CD4-positive, alpha-beta T cell (primary cell): ENCODE results near the gene PHYHIPL. TPM values are rescaled to one million over a fixed set of nuclear protein-coding genes. Genes with fewer than 3 reads are reported as not detected.

Experiments
- ATAC-seq: fragments of 200-7000 bp; cut with Tn5 transposase; one replicate; pipeline ENCODE4 v1.10.0; 2022; ENCODE audit warnings: mild to moderate bottlenecking; ENCODE audit not compliant: poor library complexity
- CTCF ChIA-PET: fragments of 350-600 bp; sonication (Branson Sonifier 250); formaldehyde crosslinking; loops from one replicate; lab custom pipeline; 2021; ENCODE audit warnings: antibody characterized with exemption, inconsistent platforms; lab: Charles Lee
- POLR2A ChIA-PET: fragments of 350-600 bp; sonication (Branson Sonifier 250); formaldehyde crosslinking; loops from one replicate; lab custom pipeline; 2021; ENCODE audit warnings: antibody characterized with exemption, inconsistent platforms; lab: Charles Lee
- DNase-seq, 14 experiments: peaks; one replicate each; pipeline ENCODE4 v3.0.0-alpha.2; 2013 to 2020; ENCODE audit warnings: mixed read lengths in 2 of 14
- H3K27ac ChIP-seq, 2 donors: one replicate each; pipeline versions ENCODE4 v1.5.1 to v1.7.0; 2013; ENCODE audit warnings: low read length in 2 of 2, low read depth in 1 of 2, mild to moderate bottlenecking in 1 of 2
- H3K27me3 ChIP-seq, 2 experiments: 1 replicate in 1 of 2; 2 replicates in 1 of 2; pipeline versions ENCODE4 v1.6.1 to v1.7.0; 2013; ENCODE audit warnings: low read length in 2 of 2, control low read depth in 1 of 2, mild to moderate bottlenecking in 1 of 2, moderate library complexity in 1 of 2; ENCODE audit not compliant: insufficient read depth in 2 of 2, control insufficient read depth in 1 of 2
- H3K36me3 ChIP-seq: one replicate; pipeline ENCODE4 v1.6.1; 2013; ENCODE audit warnings: low read length, control low read depth; ENCODE audit not compliant: insufficient read depth
- H3K4me1 ChIP-seq: one replicate; pipeline ENCODE4 v1.6.1; 2013; ENCODE audit warnings: low read length, control low read depth; ENCODE audit not compliant: insufficient read depth
- H3K4me3 ChIP-seq: one replicate; pipeline ENCODE4 v1.5.1; 2013; ENCODE audit warnings: mild to moderate bottlenecking, low read length, moderate library complexity
- H3K9me3 ChIP-seq, 2 experiments: 1 replicate in 1 of 2; 2 replicates in 1 of 2; pipeline versions ENCODE4 v1.6.1 to v1.7.0; 2013; ENCODE audit warnings: low read length in 2 of 2, mild to moderate bottlenecking in 2 of 2, control low read depth in 1 of 2, moderate library complexity in 1 of 2; ENCODE audit not compliant: control insufficient read depth in 1 of 2, insufficient read depth in 1 of 2
- H3K27ac Mint-ChIP-seq: one replicate; pipeline ENCODE4 v1.8.0; 2020; ENCODE audit warnings: mixed read lengths
- H3K27me3 Mint-ChIP-seq: one replicate; pipeline ENCODE4 v1.8.0; 2021; ENCODE audit warnings: mixed read lengths
- H3K36me3 Mint-ChIP-seq: one replicate; pipeline ENCODE4 v1.8.0; 2021; ENCODE audit warnings: low read depth, mixed read lengths
- H3K4me1 Mint-ChIP-seq: one replicate; pipeline ENCODE4 v1.8.0; 2021; ENCODE audit warnings: low read depth, mixed read lengths
- H3K4me3 Mint-ChIP-seq: one replicate; pipeline ENCODE4 v1.8.0; 2020; ENCODE audit warnings: mild to moderate bottlenecking, mixed read lengths
- H3K9me3 Mint-ChIP-seq: one replicate; pipeline ENCODE4 v1.8.0; 2020; ENCODE audit warnings: mixed read lengths
- intact Hi-C, 2 experiments: fragments of 100-400 bp; cut with DNase I in 1 of 2; cut with micrococcal nuclease in 1 of 2; formaldehyde crosslinking; loops; one replicate each; pipeline versions ENCODE4 v1.15.1 to v1.9.0; 2023 to 2025; cut with DNase I, micrococcal nuclease
- total RNA-seq, 174 experiments: library from RNA in 2 of 174; stranded (reverse) in 2 of 174; gene quantifications; one replicate each; pipeline ENCODE4 v1.2.3 and lab custom pipeline; 2021 to 2026
- TF ChIP-seq, protein P1 (sequence below): fragments of 200-600 bp; IDR thresholded peaks from one replicate; pipeline ENCODE4 v1.8.0; 2022; ENCODE audit warnings: antibody characterized with exemption, mild to moderate bottlenecking

The PHYHIPL gene
- total RNA-seq, 2 experiments from 2014 or later: not detected

DNA sequence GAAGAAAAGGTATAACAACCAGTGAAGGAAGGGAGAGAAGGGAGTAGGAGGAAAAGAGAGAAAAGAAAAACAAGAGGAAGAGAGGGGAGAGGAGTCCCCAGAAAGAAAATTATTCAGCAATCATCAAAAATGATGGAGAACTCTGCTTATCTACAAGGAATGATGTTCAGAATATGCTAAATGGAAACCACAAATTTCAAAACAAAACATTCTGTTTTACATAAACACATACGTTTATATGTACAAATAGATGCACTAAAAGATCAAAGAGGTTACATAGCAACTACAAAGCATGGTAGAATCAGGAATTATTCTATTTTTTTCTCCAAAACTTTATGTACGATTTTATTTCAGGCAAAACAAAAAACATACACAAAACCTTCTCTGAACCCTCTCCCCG is 94.0 kb downstream of the PHYHIPL start:
- no peak for DNase-seq
- Histone ChIP-seq H3K4me1 (no peaks in the 10 kb centered on the region), H3K4me3 (no peak overlapping the region), H3K9me3 (no peaks in the 10 kb centered on the region), H3K27me3 (no peaks in the 10 kb centered on the region), H3K36me3 (no peaks in the 10 kb centered on the region), H3K27ac (no peak overlapping the region)
- no peaks in the 10 kb centered on the region for H3K27me3 Mint-ChIP-seq
- H3K27ac Mint-ChIP-seq: no peak overlapping the region
- H3K36me3 Mint-ChIP-seq: no peaks in the 10 kb centered on the region
- no peak overlapping the region for H3K4me3 Mint-ChIP-seq
- no peak for ATAC-seq
- ChIA-PET CTCF (no interaction called here), POLR2A (no interaction called here)
- intact Hi-C loops: no loop called here
- TF ChIP-seq, protein P1, sequence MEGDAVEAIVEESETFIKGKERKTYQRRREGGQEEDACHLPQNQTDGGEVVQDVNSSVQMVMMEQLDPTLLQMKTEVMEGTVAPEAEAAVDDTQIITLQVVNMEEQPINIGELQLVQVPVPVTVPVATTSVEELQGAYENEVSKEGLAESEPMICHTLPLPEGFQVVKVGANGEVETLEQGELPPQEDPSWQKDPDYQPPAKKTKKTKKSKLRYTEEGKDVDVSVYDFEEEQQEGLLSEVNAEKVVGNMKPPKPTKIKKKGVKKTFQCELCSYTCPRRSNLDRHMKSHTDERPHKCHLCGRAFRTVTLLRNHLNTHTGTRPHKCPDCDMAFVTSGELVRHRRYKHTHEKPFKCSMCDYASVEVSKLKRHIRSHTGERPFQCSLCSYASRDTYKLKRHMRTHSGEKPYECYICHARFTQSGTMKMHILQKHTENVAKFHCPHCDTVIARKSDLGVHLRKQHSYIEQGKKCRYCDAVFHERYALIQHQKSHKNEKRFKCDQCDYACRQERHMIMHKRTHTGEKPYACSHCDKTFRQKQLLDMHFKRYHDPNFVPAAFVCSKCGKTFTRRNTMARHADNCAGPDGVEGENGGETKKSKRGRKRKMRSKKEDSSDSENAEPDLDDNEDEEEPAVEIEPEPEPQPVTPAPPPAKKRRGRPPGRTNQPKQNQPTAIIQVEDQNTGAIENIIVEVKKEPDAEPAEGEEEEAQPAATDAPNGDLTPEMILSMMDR: no peak
- no peaks in the 10 kb centered on the region for H3K4me1 Mint-ChIP-seq
- peaks cover 2% of the 10 kb centered on the region for H3K9me3 Mint-ChIP-seq

DNA sequence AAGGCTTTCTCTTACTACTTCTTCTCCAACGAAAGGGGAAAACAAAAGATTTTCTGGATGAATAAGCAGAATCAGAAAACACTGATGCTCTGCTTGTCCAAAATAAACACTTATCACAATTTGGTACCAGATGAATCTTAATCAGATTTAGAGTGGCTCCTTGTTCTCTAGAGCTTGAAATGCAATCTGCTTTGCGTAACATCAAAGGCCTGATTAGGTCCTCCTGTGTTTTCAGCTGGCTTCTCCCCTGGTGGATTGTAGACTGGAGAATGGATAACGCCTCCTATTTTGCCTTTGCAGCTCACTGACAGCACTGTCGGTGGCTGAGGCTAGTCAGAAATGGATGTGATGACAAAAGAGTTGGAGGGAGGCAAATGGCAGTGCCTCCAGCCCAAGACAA is 94.7 kb downstream of the PHYHIPL start:
- Mint-ChIP-seq H3K9me3 (peaks cover 2% of the 10 kb centered on the region), H3K27me3 (no peaks in the 10 kb centered on the region), H3K4me1 (no peaks in the 10 kb centered on the region), H3K4me3 (no peak overlapping the region), H3K36me3 (no peaks in the 10 kb centered on the region), H3K27ac (no peak overlapping the region)
- intact Hi-C loops: no loop called here
- Histone ChIP-seq H3K4me3 (no peak overlapping the region), H3K9me3 (no peaks in the 10 kb centered on the region), H3K36me3 (no peaks in the 10 kb centered on the region), H3K4me1 (no peaks in the 10 kb centered on the region), H3K27ac (no peak overlapping the region), H3K27me3 (no peaks in the 10 kb centered on the region)
- DNase-seq (no peak), ATAC-seq (no peak)
- ChIA-PET POLR2A (no interaction called here), CTCF (no interaction called here)
- TF ChIP-seq, protein P1: no peak

DNA sequence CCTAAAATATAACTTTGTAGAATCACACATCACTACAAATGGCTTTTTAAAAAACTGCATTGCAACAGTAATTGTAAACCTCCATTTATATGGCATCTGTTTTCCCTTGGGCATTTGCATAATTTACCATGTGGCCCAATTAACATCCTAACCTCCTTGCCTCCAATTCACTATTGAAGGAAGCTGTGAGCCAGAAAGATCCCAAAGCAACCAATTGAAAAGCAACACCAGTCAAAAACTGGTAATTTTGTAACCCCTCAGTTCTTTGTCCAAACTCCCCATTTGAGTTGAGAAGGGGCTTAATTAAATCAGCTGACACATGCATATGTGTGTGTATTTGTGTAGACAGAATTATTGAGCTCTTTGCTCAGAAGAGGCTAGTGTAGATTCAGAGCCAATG is 95.6 kb downstream of the PHYHIPL start:
- DNase-seq (no peak), ATAC-seq (no peak)
- H3K9me3 ChIP-seq: no peaks in the 10 kb centered on the region
- no peak overlapping the region for H3K27ac Mint-ChIP-seq
- H3K27ac ChIP-seq: no peak overlapping the region
- H3K4me3 ChIP-seq: no peak overlapping the region
- H3K27me3 Mint-ChIP-seq: no peaks in the 10 kb centered on the region
- no peaks in the 10 kb centered on the region for H3K36me3 ChIP-seq
- H3K4me1 ChIP-seq: no peaks in the 10 kb centered on the region
- TF ChIP-seq, protein P1: no peak
- intact Hi-C loops: no loop called here
- H3K36me3 Mint-ChIP-seq: no peaks in the 10 kb centered on the region
- H3K9me3 Mint-ChIP-seq: peaks cover 2% of the 10 kb centered on the region
- H3K4me3 Mint-ChIP-seq: no peak overlapping the region
- no peaks in the 10 kb centered on the region for H3K4me1 Mint-ChIP-seq
- no peaks in the 10 kb centered on the region for H3K27me3 ChIP-seq
- ChIA-PET POLR2A (no interaction called here), CTCF (no interaction called here)
